NK-92 treated with Interleukin-12 subunit alpha and Interleukin-12 subunit beta, amount 100 ng/mL, for 24 hours (cell line): Measurements from ENCODE around the gene CYP2E1.
"Not testable (repeated sequence)": the region's sequence is repeated elsewhere in the genome, so short reads cannot be mapped to it uniquely, and the experiment has no call there.

Experiments
- DNase-seq: peaks from one replicate; lab custom pipeline; 2025; lab: John Stamatoyannopoulos, UW

The CYP2E1 gene

GRCh38 chr10:133528296-133528844 lies 1.2 kb downstream of the CYP2E1 start:
- no peak for DNase-seq

DNA sequence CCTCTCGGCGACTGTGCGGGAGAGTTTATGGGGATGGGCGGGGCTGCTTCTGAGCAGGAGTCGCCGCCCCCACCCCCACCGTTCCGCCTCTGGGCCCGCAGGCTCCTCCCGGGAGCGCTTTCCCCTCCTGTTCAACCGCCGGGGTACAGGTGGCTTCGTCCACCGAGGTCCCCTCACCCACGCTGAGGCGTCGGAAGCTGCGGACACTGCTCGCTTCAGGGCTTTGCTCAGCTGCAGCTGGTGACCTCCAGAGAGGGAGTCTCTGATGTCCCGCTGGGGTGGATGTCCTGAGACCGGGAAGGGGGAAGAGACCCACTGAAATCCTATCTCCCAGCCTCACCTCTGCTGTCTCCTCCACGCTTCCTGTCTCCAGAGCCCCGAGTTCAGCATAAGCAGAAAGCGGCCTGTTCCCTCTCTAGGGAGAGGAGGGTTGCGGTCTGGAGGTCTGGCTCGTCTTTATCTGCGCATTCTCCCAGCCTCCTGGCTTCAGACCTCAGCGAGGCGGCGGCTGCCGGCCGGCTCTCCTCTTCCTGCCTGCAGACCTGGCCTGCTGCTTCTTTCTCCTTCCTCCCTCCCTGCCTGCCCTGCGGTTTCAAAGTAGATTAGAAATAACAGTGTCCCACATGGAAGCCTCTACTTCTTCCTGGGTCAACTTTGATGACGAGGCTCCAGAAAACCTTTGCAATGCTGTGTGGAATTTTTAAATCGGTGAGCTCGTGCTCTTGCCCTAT lies 1.8 kb downstream of the CYP2E1 start:
- no peak for DNase-seq

DNA sequence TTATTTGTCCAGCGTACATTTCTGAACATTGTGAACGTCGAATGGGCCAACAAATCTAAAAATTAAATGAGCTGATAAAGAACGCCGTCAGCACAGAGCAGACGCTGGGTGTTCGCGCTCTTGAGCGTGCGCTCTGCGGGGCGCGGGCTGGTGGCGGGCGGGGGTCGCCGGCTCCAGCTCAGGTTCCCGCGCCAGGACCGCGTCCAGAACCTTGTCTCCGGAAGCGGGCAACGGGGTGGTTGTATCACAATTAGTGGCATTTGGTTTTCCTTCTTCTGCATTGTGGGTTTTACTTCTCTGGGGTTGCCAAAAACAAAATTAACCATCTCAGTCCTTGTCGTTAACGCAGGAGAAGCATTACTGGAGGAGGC lies 2.4 kb downstream of the CYP2E1 start:
- no peak for DNase-seq

- no peak for DNase-seq
These were observed 3.3 kb downstream of the CYP2E1 start for GRCh38 chr10:133530506-133530905.

DNA sequence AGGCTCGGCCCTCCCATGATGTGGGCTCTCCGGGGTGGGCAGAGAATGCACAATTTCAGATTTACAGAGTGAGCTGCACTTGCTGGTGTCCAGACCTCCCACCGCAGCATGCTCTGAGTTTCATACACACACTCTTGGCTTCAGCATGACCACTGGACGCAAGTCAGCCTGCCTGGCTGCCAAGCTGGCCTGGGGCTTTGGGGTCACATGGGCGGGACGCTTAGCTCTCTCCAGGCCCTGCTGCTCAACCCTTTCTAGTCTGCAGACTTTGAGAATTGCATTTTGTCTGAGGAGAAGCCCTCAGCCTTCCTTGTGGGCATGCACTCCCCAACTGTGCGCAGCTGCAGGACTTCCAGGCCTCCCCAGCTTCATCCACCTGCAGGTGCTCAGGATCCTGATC lies 5.7 kb downstream of the CYP2E1 start:
- no peak for DNase-seq

- DNase-seq = no peak
These were observed 7.3 kb downstream of the CYP2E1 start for GRCh38 chr10:133534417-133534816.

- DNase-seq = no peak
These were observed 9.0 kb downstream of the CYP2E1 start for GRCh38 chr10:133536198-133536597.

GRCh38 chr10:133537546-133538545 lies 10.7 kb downstream of the CYP2E1 start:
- DNase-seq = no peak

- DNase-seq = not testable (repeated sequence)
These were observed 14.3 kb downstream of the CYP2E1 start for GRCh38 chr10:133541441-133541975.

GRCh38 chr10:133544506-133544905 lies 17.3 kb downstream of the CYP2E1 start:
- DNase-seq = no peak

DNA sequence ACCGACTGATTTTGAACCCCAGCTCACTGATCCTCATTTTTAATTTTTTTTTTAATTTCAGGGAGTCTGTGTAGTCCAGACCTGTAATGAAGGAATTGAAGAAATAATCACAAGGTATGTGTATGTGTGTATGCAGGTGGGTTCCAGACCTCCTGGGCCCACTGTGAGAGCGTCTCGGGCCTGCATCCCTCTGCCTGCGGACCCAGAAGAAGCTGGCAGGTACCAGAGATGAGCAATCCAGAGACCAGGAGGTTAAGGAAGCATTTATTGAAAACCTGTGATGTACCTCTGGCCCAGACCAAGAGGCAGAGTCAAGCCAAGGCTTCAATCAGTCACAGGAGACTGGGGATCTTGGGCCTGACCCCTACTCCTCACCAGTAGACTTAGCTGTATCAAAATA lies 27.4 kb downstream of the CYP2E1 start:
- DNase-seq = no peak

DNA sequence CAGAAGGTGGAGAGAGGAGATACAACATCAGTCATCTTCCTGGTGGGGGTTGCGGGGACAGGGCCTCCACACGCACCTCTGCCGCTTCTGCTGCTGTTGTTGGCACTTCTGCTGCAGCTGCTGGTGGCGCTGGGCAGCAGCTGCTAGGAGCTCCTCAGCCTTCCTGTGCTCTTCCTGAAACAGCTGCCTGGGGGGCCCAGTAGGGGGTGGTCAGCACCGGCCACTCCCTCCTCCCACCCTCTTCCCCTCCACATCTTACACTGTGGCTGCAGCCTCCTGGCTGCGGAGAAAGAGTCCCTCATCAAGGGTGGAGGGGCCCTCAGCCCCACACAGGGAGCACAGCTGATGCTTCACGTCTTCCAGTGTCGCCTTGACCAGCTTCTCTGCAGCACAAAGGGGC lies 28.4 kb downstream of the CYP2E1 start:
- DNase-seq = no peak

GRCh38 chr10:133557381-133557780 lies 30.2 kb downstream of the CYP2E1 start:
- no peak for DNase-seq

DNA sequence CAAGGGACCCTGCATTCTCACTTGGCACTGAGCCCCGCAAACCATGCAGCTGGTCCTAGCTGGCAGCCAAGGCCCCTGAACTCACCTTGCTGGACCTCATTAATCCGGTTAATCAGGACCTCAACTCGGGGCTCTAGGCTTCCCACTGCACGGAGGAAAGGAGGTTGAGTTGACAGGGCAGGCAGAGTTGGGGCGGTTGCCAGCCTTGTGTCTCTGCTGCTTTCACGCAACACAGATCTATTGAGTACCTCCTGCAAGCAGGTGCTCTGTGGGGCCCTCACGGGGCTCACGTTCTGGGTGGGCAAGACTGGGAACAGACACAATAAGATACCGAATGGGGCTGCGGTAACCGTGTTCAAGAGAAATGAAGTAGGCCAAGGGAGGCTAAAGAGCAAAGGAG lies 32.1 kb downstream of the CYP2E1 start:
- DNase-seq = no peak

DNA sequence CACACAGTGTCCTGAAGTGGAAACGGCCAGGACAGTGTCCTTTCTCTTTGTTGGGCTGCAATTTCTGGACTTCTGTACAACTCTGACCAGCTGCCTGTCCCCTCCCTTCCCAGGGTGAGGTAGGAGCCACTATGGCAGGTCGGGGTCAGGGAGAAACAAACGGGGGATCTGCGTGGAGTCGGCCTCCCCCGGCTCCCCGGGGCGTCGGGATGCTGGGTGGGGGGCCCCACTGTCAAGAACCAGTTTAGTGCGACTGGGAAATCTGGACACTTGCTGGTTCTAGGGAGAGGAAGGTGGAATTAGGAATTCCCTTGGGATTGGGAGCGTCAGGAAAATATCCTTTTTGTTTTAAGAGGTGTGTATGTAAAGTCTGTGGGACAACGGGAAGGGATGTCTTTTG lies 37.7 kb downstream of the CYP2E1 start:
- no peak for DNase-seq

GRCh38 chr10:133565441-133566294 lies 38.5 kb downstream of the CYP2E1 start, which contains the start of gene SYCE1:
SYCE1 (minus strand) TSS chr10:133565583; CDS start chr10:133565529, 54 bp downstream.
- no peak for DNase-seq

- no peak for DNase-seq
These were observed 40.0 kb downstream of the CYP2E1 start for GRCh38 chr10:133567119-133567518.

DNA sequence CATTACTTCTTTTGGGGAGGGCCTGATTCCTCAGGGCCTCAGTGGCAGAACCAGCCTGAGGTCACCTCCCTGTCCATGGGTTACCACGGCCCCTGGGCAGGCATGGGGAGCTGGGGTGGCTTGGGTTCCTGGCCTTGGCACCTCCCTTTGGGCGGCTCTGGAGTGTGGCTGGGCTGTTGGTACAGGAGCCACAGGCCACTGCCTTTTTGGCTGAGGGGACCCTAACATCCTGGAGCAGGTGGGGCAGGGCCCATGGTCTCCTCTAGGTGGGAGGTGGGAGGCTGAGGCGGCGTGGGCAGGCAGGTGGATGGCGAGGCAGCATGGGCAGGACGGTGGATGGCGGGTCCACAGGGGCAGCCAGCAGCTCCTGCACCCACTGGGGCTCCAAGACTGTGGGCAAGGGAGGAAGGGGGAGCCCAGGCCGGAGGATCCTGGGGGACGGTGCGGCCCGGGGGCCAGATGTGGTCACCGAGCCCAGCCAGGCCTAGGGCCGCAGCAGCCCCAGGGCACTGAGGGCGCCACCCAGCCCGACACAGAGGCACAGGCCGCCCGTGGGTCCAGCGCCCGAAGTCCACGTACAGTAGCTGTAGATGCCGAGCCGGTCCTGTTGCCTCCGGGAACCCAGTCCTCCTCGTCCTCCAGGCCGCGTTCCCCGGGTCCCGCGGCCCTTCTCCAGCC lies 40.6 kb downstream of the CYP2E1 start:
- no peak for DNase-seq

- DNase-seq = no peak
These were observed 41.1 kb downstream of the CYP2E1 start for GRCh38 chr10:133568287-133568614.

DNA sequence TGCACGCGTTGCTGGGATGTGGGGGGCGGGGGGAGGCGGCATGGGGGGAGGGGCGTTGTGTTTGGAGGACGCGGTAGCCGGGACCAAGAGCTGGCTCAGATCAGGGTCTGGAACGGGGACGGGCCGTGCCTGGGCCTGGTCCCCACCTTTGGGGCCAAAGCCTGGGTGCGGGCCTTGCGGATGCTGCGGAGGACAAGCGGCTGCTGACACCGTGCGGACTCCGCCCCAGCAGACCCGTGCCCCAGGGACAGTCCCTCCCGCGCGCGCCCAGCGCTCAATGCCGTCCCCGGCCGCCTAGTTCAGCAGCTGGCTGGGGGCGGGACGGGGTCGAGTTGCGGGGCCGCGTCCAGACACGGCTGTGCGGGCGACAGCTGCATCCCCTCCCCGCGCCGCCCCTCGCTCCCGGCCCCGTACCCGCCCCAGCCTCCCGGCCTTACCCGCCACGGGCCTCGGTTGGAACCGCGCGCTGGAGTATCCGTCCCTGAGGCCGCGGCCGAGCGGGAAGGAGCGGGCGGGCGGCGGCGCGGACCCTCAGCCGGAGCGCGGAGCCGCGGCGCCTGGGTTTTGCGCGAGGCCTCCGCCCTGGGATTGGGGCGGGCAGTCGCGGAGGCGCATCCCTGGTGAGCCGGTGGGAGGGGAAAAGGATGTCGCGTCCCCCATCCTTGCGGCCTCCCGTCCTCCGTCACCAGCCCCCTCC lies 41.8 kb downstream of the CYP2E1 start:
- DNase-seq = not testable (repeated sequence)
